Measurements from ENCODE around the gene CDK8.

The CDK8 gene

DNA sequence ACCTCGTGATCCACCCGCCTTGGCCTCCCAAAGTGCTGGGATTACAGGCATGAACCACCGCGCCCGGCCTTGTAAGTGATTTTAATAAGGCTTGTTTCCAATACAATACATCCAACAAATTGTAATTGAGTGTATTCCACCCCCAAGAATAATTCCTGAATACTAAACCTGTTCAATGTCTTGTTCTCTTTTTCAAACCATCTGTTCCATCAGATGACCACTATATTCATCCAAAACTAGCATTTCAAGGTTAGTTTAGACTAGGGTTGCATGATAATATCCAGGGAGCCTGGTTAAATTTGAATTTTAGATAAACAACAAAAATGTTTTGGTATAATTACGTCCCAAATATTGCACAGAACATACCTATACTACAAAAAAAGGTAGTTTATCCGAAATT, 168.1 kb downstream of the CDK8 start:
- Histone ChIP-seq H3K27ac (ENCODE audit: low read depth, low read length) (no peak overlapping the region), H3K36me3 (ENCODE audit: control insufficient read depth in 5 of 5, insufficient read depth in 5 of 5, low read length in 5 of 5) (no peaks in the 10 kb centered on the region), H3K4me1 (ENCODE audit: control insufficient read depth in 5 of 5, insufficient read depth in 5 of 5, low read length in 5 of 5) (peaks cover 0 to 14% (median 12%) of the 10 kb centered on the region in 5 donors), H3K9ac (ENCODE audit: low read length in 5 of 5) (no peak overlapping the region), H3K27me3 (ENCODE audit: control insufficient read depth in 5 of 5, insufficient read depth in 4 of 5, low read length in 5 of 5) (no peaks in the 10 kb centered on the region), H3K4me3 (ENCODE audit: low read depth in 1 of 5, low read length in 5 of 5) (no peak overlapping the region), H3K9me3 (ENCODE audit: control insufficient read depth in 5 of 5, low read length in 5 of 5) (no peaks in the 10 kb centered on the region)

DNA sequence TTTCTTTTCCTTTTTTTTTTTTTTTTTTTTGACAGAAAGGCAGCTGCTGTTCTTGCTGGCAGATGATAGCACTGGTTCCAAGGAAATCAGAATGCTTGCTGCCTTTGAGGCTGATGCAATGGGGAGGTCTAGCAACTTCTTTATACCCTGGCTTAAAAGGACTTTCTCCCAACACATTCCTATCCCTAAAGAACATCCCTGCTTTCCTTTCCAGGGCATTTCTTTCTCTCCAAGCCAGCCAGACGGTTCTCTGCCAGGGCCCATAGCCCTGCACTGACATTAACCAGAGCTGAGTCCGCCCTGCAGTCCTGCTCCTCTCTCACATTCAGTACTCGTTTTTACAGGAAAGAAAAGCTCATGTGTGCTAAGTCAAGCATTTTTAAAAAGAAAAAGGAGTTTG, 169.7 kb downstream of the CDK8 start:
- peak overlapping the region; percentile 17 for H3K27ac ChIP-seq (ENCODE audit: low read depth, low read length)

DNA sequence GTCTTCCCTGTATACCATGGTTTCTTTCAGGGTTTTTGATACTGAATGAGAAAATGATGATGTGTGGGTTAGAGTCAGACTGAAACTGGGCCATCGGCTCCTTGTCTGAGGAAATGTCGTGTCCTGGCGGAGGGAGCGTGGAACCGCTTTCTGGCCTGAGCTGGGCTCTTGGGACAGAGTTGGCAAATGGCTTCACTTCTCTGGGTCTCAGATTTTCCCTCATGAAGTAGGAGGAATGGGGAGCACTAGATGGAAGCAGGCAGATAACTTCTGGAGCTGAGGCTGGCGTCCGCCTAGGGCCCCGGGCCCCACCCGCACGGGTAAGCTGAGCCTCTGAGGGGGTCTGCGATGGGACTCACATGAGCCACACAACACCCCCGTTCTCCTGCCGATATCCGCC, 170.3 kb downstream of the CDK8 start:
- H3K36me3 ChIP-seq (ENCODE audit: control insufficient read depth in 5 of 5, insufficient read depth in 5 of 5, low read length in 5 of 5), result no peaks in the 10 kb centered on the region
- no peak overlapping the region for H3K9ac ChIP-seq (ENCODE audit: low read length in 5 of 5)
- no peak overlapping the region for H3K4me3 ChIP-seq (ENCODE audit: low read depth in 1 of 5, low read length in 5 of 5)
- H3K27me3 ChIP-seq (ENCODE audit: control insufficient read depth in 5 of 5, insufficient read depth in 4 of 5, low read length in 5 of 5), result no peaks in the 10 kb centered on the region
- peak overlapping the region; percentile 17 for H3K27ac ChIP-seq (ENCODE audit: low read depth, low read length)
- peaks cover 0 to 14% (median 12%) of the 10 kb centered on the region in 5 donors for H3K4me1 ChIP-seq (ENCODE audit: control insufficient read depth in 5 of 5, insufficient read depth in 5 of 5, low read length in 5 of 5)
- no peaks in the 10 kb centered on the region for H3K9me3 ChIP-seq (ENCODE audit: control insufficient read depth in 5 of 5, low read length in 5 of 5)

More for the DNA sequence above, 169.7 kb downstream of the CDK8 start:
- Histone ChIP-seq H3K36me3 (ENCODE audit: control insufficient read depth in 5 of 5, insufficient read depth in 5 of 5, low read length in 5 of 5) (no peaks in the 10 kb centered on the region), H3K4me1 (ENCODE audit: control insufficient read depth in 5 of 5, insufficient read depth in 5 of 5, low read length in 5 of 5) (peaks cover 0 to 14% (median 12%) of the 10 kb centered on the region in 5 donors), H3K27me3 (ENCODE audit: control insufficient read depth in 5 of 5, insufficient read depth in 4 of 5, low read length in 5 of 5) (no peaks in the 10 kb centered on the region), H3K9ac (ENCODE audit: low read length in 5 of 5) (no peak overlapping the region), H3K4me3 (ENCODE audit: low read depth in 1 of 5, low read length in 5 of 5) (no peak overlapping the region), H3K9me3 (ENCODE audit: control insufficient read depth in 5 of 5, low read length in 5 of 5) (no peaks in the 10 kb centered on the region)

DNA sequence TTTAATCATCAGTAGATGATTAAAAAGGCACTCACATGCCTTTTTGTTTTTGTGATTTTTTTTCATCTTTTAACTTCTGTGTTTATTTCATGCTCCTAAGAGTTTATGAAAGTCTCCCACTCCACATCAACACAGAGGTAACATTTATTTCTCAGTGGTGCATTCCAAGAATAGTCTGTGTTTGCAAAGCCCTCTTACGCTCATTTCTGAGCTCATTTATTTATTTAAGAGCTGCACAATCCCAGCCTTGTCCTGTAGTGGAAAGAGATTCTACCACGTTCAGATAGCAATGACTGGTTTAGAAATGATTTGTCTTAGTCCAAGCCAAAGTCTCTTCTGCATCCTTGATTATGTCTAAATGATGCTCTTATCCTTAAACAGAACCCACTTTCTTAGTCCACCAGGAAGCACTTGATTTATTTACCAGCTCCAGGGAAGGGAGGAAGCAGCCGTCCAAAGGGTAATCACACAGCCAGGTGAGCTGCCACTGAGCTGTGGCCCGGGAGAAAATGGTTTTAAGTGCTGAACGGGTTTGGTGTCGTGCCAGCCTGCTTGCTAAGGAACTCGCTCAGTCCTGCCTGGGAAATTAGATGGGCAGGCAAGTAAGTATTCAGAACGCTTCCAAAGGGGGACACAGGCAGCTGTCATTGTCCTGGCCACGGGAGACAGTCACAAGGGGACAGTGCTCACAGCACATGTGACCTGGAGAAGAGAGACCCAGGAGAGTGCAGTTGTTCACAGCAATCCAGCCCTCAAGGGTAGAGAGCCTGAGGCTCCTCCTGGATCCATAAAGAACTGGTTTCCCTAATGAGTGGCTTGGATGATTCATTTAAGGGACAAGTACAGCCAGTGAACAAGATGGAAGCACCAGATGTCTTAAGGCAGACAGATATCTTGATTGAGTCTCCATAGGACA, 171.8 kb downstream of the CDK8 start:
- H3K36me3 ChIP-seq (ENCODE audit: control insufficient read depth in 5 of 5, insufficient read depth in 5 of 5, low read length in 5 of 5), result no peaks in the 10 kb centered on the region
- H3K4me1 ChIP-seq (ENCODE audit: control insufficient read depth in 5 of 5, insufficient read depth in 5 of 5, low read length in 5 of 5), result peaks cover 0 to 14% (median 12%) of the 10 kb centered on the region in 5 donors
- no peak overlapping the region for H3K4me3 ChIP-seq (ENCODE audit: low read depth in 1 of 5, low read length in 5 of 5)
- no peak overlapping the region for H3K27ac ChIP-seq (ENCODE audit: low read depth, low read length)
- no peaks in the 10 kb centered on the region for H3K27me3 ChIP-seq (ENCODE audit: control insufficient read depth in 5 of 5, insufficient read depth in 4 of 5, low read length in 5 of 5)
- no peaks in the 10 kb centered on the region for H3K9me3 ChIP-seq (ENCODE audit: control insufficient read depth in 5 of 5, low read length in 5 of 5)
- H3K9ac ChIP-seq (ENCODE audit: low read length in 5 of 5), result no peak overlapping the region

DNA sequence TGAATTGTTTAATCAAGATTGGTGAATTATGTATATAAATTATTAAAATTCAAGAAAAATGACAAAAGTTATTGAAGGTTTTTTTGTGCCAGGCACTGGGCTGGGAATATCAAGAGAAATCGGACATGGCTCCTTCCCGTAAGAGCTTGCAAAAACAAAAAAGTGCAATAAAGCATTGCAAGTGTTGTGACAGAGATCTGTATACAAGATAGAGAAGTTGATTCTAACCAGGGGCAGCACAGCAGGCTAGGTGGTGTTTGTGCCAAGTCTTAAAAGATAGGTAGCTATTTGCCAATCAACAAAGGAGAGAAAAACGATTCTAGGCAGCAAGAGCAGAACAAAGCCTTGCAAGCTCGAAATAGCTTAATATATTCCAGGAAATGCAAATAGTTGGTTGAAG, 179.8 kb downstream of the CDK8 start:
- no peak overlapping the region for H3K9ac ChIP-seq (ENCODE audit: low read length in 5 of 5)
- H3K4me1 ChIP-seq (ENCODE audit: control insufficient read depth in 5 of 5, insufficient read depth in 5 of 5, low read length in 5 of 5), result no peaks in the 10 kb centered on the region
- H3K27me3 ChIP-seq (ENCODE audit: control insufficient read depth in 5 of 5, insufficient read depth in 4 of 5, low read length in 5 of 5), result no peaks in the 10 kb centered on the region
- H3K36me3 ChIP-seq (ENCODE audit: control insufficient read depth in 5 of 5, insufficient read depth in 5 of 5, low read length in 5 of 5), result no peaks in the 10 kb centered on the region
- H3K27ac ChIP-seq (ENCODE audit: low read depth, low read length), result no peak overlapping the region
- H3K4me3 ChIP-seq (ENCODE audit: low read depth in 1 of 5, low read length in 5 of 5), result no peak overlapping the region
- H3K9me3 ChIP-seq (ENCODE audit: control insufficient read depth in 5 of 5, low read length in 5 of 5), result peaks cover 7 to 26% (median 26%) of the 10 kb centered on the region in 5 donors

DNA sequence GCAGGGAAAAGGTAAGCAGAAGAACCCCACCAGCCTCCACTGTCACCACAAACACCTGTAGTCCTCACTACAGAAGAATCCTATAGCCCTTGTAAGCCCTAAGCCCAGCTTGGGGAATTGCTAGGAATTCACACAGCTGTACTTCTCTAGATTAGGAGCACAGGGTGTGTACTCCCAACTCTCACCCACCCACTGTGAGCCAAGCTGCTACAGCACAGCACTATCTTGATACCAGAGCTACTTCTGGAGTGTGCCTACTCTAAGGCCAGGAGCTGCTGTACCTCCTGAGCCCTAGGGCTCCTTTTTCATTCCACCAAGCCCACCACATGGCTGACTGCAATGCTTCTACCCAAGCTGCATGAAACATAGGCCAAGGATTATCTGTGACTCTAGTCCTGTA, 181.2 kb downstream of the CDK8 start:
- Histone ChIP-seq H3K27me3 (ENCODE audit: control insufficient read depth in 5 of 5, insufficient read depth in 4 of 5, low read length in 5 of 5) (no peaks in the 10 kb centered on the region), H3K4me1 (ENCODE audit: control insufficient read depth in 5 of 5, insufficient read depth in 5 of 5, low read length in 5 of 5) (no peaks in the 10 kb centered on the region), H3K27ac (ENCODE audit: low read depth, low read length) (no peak overlapping the region), H3K4me3 (ENCODE audit: low read depth in 1 of 5, low read length in 5 of 5) (no peak overlapping the region), H3K36me3 (ENCODE audit: control insufficient read depth in 5 of 5, insufficient read depth in 5 of 5, low read length in 5 of 5) (no peaks in the 10 kb centered on the region), H3K9me3 (ENCODE audit: control insufficient read depth in 5 of 5, low read length in 5 of 5) (peaks cover 7 to 28% (median 26%) of the 10 kb centered on the region in 5 donors), H3K9ac (ENCODE audit: low read length in 5 of 5) (no peak overlapping the region)

DNA sequence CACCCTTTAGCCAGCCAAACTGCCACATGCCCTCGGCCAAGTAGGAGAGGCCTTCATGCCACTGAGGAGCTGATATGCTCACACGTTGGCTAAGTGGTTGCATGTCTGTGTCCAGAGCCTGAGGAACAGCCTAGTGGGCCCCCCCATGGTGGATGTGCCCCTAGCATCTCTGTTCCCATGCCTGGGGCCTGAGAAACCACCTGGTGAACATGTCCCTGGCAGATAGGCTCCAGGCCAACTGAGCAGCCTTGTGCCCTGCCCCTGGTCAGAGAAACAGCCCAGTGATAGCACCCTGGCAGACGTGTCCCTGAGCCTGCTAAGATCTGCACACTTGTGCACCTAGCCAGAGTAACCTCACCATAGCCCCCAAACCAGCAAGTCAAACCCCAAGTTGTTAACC, 181.7 kb downstream of the CDK8 start:
- Histone ChIP-seq H3K4me1 (ENCODE audit: control insufficient read depth in 5 of 5, insufficient read depth in 5 of 5, low read length in 5 of 5) (no peaks in the 10 kb centered on the region), H3K9me3 (ENCODE audit: control insufficient read depth in 5 of 5, low read length in 5 of 5) (peaks cover 7 to 28% (median 26%) of the 10 kb centered on the region in 5 donors), H3K27me3 (ENCODE audit: control insufficient read depth in 5 of 5, insufficient read depth in 4 of 5, low read length in 5 of 5) (no peaks in the 10 kb centered on the region), H3K9ac (ENCODE audit: low read length in 5 of 5) (no peak overlapping the region), H3K4me3 (ENCODE audit: low read depth in 1 of 5, low read length in 5 of 5) (peak overlapping the region in 1 of 5 donors; percentile 4), H3K36me3 (ENCODE audit: control insufficient read depth in 5 of 5, insufficient read depth in 5 of 5, low read length in 5 of 5) (no peaks in the 10 kb centered on the region), H3K27ac (ENCODE audit: low read depth, low read length) (no peak overlapping the region)

DNA sequence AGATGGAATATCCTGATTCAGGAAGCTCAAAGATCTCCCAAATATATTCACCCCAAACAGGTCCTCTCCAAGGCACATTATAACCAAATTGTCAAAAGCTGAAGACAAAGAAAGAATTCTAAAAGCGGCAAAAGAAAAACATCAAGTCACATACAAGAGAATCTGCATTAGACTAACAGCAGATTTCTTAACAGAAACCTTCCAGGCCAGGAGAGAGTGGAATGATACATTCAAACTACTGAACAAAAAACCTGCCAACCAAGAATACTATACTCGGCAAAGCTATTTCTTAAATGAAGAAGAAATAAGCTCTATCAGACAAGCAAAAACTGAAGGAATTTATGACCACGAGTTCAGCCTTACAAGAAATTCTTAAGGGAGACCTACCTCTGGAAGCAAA, 183.0 kb downstream of the CDK8 start:
- Histone ChIP-seq H3K9ac (ENCODE audit: low read length in 5 of 5) (no peak overlapping the region), H3K27ac (ENCODE audit: low read depth, low read length) (no peak overlapping the region), H3K27me3 (ENCODE audit: control insufficient read depth in 5 of 5, insufficient read depth in 4 of 5, low read length in 5 of 5) (no peaks in the 10 kb centered on the region), H3K36me3 (ENCODE audit: control insufficient read depth in 5 of 5, insufficient read depth in 5 of 5, low read length in 5 of 5) (no peaks in the 10 kb centered on the region), H3K4me3 (ENCODE audit: low read depth in 1 of 5, low read length in 5 of 5) (no peak overlapping the region), H3K4me1 (ENCODE audit: control insufficient read depth in 5 of 5, insufficient read depth in 5 of 5, low read length in 5 of 5) (no peaks in the 10 kb centered on the region), H3K9me3 (ENCODE audit: control insufficient read depth in 5 of 5, low read length in 5 of 5) (peaks cover 7 to 28% (median 26%) of the 10 kb centered on the region in 5 donors)

DNA sequence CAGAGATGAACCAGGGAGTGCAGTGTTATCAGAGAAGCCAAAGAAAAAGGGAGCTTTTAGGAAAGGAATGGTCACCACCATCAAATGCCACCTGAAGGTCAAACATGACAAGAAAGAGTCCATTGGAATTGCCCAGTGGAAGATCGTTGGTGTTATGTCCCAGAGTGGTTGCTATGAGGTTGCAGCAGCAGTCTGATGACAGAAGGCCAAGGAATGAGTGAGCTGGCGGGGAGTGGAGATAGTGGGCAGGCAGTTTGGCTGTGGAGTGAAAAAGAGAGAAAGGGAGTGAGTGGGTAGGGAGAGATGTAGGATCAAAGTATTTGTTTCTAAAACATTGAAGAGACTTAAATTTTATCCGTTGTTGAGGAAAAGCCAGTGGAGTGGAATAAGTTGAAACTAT, 186.2 kb downstream of the CDK8 start:
- H3K9me3 ChIP-seq (ENCODE audit: control insufficient read depth in 5 of 5, low read length in 5 of 5), result peaks cover 7 to 28% (median 25%) of the 10 kb centered on the region in 5 donors
- no peak overlapping the region for H3K4me3 ChIP-seq (ENCODE audit: low read depth in 1 of 5, low read length in 5 of 5)
- peaks cover 0 to 4% (median 0%) of the 10 kb centered on the region in 5 donors for H3K4me1 ChIP-seq (ENCODE audit: control insufficient read depth in 5 of 5, insufficient read depth in 5 of 5, low read length in 5 of 5)
- H3K27me3 ChIP-seq (ENCODE audit: control insufficient read depth in 5 of 5, insufficient read depth in 4 of 5, low read length in 5 of 5), result no peaks in the 10 kb centered on the region
- H3K27ac ChIP-seq (ENCODE audit: low read depth, low read length), result no peak overlapping the region
- H3K36me3 ChIP-seq (ENCODE audit: control insufficient read depth in 5 of 5, insufficient read depth in 5 of 5, low read length in 5 of 5), result no peaks in the 10 kb centered on the region
- no peak overlapping the region for H3K9ac ChIP-seq (ENCODE audit: low read length in 5 of 5)

DNA sequence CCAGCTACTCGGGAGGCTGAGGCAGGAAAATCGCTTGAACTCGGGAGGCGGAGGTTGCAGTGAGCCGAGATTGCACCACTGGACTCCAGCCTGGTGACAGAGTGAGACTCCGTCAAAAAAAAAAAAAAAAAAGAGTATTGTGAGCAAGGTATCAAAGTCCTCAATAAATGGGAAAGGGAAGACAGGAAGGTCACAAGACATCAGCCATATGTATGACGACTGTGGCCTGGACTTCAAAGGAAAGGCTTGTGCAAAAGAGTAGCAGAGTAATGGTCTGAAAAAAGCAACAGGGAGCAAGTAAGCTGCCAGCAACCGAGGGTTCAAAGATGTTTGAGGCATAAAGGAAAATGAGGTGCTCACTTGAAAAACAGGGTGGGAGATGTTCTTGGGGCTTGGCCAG, 187.5 kb downstream of the CDK8 start:
- no peaks in the 10 kb centered on the region for H3K27me3 ChIP-seq (ENCODE audit: control insufficient read depth in 5 of 5, insufficient read depth in 4 of 5, low read length in 5 of 5)
- H3K9me3 ChIP-seq (ENCODE audit: control insufficient read depth in 5 of 5, low read length in 5 of 5), result peaks cover 4 to 17% (median 12%) of the 10 kb centered on the region in 5 donors
- H3K36me3 ChIP-seq (ENCODE audit: control insufficient read depth in 5 of 5, insufficient read depth in 5 of 5, low read length in 5 of 5), result no peaks in the 10 kb centered on the region
- no peak overlapping the region for H3K27ac ChIP-seq (ENCODE audit: low read depth, low read length)
- peaks cover 0 to 4% (median 0%) of the 10 kb centered on the region in 5 donors for H3K4me1 ChIP-seq (ENCODE audit: control insufficient read depth in 5 of 5, insufficient read depth in 5 of 5, low read length in 5 of 5)
- no peak overlapping the region for H3K9ac ChIP-seq (ENCODE audit: low read length in 5 of 5)
- H3K4me3 ChIP-seq (ENCODE audit: low read depth in 1 of 5, low read length in 5 of 5), result no peak overlapping the region

Data from subcutaneous abdominal adipose tissue (tissue), 5 donors.